Loucy (cell line): ENCODE results near the gene COL25A1.

Experiments
- CTCF ChIP-seq: fragments of 200-600 bp; sonication (generic); conservative IDR thresholded peaks from 2 replicates; pipeline ENCODE4 v1.5.1; 2014; ENCODE audit warnings: mild to moderate bottlenecking, antibody characterized with exemption, low read length
- EZH2phosphoT487 ChIP-seq: fragments of 200-600 bp; IDR thresholded peaks from 2 replicates; pipeline ENCODE4 v1.6.1; 2018; ENCODE audit warnings: antibody characterized with exemption, mild to moderate bottlenecking, moderate library complexity, borderline replicate concordance

- no peak for TF ChIP-seq CTCF
- TF ChIP-seq EZH2phosphoT487: no peak
Measured at GRCh38 chr4:108830509-108831244, 471.8 kb downstream of the COL25A1 start.
